Stimulated activated CD4-positive, alpha-beta T cell treated with anti-CD3 and anti-CD28 coated beads, Interleukin-2, amount 100 ng/mL, for 48 hours (primary cell): Measurements from ENCODE around the gene BMP8A.
"Not testable (repeated sequence)": the region's sequence is repeated elsewhere in the genome, so short reads cannot be mapped to it uniquely, and the experiment has no call there.

Experiments used
- DNase-seq, 2 donors: peaks; one replicate each; pipeline ENCODE4 v3.0.0-alpha.2; 2020

BMP8A gene

GRCh38 chr1:39484564-39484963, 6.9 kb upstream of the BMP8A start:
- DNase-seq: no peak

GRCh38 chr1:39485046-39485803, 6.2 kb upstream of the BMP8A start:
- DNase-seq: no peak

DNA sequence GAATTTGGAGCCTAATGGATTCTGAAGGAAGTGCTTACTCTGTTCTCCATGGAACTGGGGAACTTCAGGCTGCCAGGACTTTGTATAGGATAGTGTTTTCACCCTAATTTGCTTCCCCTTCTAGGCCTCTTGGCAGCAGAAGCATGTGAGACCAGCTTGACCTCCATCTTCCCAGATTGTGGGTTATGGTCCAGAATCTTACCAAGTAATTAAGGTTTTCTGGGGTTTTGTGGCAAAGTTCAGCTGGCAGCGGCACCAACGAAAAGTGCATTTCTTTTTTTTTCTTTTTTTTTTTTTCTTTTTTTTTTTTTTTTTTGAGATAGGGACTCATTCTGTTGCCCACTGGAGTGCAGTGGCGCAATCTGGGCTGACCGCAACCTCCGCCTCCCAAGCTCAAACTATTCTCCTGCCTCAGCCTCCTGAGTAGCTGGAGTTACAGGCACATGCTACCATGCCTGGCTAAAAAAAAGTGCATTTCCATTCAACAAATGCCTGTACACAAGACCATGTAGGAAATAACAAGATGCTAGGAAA, 3.4 kb upstream of the BMP8A start:
- DNase-seq: no peak

DNA sequence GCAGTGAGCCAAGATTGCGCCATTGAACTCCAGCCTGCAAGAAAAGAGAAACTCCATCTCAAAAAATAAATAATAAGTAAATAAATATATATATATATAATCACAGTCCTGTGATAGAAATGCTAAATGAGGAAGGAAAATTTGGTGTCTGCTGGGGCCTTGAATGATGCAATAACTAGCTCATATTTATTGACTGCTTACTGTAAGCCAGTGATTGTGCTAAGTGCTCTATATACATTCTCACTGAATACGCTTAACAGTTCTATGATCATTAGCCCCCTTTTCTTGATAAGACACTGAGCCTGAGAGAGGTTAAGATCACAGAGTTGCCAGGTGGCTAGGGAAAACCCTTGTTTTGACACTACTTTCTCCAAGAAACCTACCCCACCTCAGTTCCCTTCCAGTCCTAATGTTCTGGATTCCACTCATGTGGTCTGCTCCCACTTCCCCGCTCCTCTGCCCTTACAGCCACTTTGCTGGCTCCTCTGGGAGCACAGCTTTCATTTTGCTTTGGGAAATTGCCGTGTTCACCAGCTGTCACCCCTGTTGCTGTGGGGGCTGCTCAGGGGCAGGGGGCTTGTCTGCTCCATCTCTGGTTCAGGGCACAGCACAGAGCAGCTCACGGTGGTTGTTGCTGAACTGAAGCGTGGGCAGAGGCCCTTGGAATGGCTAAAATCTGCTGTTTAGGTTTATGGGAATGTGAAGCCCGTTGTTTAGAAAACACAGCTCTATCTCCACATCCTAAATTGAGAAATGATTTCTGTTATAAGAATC, 2.5 kb upstream of the BMP8A start:
- no peak for DNase-seq

GRCh38 chr1:39489567-39490239, 1.7 kb upstream of the BMP8A start:
- no peak for DNase-seq

GRCh38 chr1:39490596-39491145, 765 bp upstream of the BMP8A start:
- no peak for DNase-seq

DNA sequence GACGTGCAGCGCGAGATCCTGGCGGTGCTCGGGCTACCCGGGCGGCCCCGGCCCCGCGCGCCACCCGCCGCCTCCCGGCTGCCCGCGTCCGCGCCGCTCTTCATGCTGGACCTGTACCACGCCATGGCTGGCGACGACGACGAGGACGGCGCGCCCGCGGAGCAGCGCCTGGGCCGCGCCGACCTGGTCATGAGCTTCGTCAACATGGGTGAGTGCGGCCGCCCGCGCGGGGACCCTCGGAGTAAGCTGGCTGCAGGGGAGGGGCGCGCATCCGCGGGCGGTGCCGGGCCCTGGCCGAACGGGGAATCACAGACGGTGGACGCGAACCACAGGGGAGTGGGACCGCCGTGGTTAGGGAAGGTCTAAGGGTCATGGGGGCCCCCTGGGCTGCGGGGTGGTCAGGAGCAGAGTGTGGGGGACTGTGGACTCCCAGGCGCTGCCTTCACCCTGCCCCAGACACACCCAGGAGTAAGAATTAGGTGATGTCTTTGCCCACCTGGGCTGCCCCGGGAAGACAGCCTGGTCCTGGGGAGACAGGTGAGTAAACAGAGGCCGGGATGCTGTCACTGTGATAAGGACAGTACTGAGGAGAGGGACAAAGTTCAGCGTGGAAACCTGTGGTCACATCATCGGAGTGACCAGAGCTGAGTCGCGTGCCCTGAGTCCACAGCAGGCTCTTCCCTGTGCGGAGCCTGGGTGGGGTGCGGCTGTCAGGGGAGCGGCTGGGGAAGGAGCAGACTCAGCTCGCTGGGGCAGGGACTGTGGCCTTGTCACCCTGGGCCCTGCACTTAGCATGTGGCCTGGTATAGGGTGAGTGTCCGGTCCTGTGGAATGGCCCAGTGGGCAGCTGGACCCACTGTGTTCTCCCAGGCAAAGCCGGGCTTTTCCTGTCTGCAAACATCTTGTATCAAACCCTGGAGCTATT, 944 bp downstream of the BMP8A start:
- DNase-seq: not testable (repeated sequence)

GRCh38 chr1:39493043-39493810, 1.8 kb downstream of the BMP8A start:
- not testable (repeated sequence) for DNase-seq

DNA sequence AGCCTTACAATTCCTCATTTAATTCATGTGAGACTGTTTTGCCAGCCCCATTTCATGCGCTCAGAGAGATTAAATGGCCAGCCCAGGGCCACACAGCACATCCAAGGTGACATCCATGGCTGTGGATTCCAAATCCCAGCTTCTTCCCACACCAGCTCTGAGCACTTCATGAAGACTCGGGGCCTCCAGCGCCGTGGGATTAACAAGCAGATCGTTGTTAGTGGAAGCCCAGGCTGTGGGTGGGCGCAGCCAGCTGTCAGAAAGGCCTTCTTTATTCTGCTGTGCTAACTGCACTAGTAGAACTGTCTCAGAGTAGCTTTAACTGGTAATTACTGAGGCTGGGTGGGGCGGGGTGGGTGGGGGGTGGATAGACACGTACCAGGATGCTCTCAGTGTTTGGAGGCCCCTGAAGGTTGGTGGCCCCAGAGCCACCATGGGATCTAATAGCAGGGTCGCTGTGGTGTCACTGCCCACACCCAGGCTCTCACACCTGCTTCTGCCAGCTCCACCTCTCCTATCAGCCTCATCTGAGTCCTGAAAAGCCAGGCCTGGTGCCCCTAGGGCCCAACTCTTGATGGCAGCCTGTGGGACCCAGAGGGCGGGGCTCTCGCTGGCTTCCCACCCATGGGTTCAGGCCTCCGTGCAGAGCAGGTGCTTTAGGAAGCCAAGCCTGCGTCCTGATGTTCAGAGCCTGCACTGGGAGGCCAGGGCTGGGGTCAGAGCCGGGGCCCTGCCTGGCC, 3.4 kb downstream of the BMP8A start:
- no peak for DNase-seq

GRCh38 chr1:39496520-39496919, 5.1 kb downstream of the BMP8A start:
- not testable (repeated sequence) for DNase-seq

DNA sequence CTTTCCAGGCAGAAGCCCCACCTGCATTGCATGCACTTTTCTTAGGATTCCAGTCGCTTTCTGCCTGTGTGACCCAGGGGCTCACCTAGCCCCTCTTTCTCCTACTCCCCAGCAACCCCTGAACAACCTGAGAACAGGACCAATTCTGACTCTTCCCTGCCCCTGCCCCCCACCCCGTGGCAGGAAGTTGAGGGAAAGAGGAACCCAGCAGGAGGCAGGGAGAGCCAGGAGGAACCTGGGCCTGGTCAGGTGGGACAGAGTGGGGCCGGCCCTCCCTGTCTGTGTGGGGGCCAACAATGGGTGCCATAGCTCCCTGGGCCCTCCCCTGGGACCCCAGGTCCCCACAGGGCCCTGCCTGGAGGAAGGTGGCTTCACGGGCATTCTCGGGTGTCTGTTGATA, 6.1 kb downstream of the BMP8A start:
- no peak for DNase-seq

DNA sequence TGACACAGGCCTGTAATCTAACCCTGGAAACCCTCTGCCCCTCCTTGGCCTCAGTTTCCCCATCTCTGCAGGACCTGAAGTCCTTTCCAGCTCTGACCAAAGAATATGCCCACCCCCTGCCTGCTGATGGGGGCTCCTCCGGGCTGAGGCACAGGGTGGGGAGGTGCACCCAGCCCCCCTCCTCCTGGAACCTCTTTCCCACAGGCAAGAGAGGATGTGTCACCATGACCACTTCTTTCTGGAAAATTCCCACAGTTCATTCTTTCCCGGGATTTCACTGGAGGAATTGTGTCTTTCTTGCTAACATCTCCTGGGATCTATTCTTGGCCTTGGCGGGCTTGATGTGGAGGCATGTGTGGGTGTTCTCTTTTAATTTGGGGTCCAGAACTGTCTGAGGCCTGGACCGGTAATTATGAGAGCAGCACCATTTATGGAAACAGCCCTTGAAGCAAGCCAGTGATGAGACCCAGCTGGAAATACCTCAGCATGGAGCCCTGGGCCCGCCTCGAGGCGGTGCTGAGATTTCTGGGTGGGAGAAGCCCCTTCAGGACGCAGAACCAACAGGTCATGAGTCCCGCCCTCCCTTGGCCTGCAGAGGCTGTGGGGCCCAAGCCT, 6.8 kb downstream of the BMP8A start:
- DNase-seq: not testable (repeated sequence)

DNA sequence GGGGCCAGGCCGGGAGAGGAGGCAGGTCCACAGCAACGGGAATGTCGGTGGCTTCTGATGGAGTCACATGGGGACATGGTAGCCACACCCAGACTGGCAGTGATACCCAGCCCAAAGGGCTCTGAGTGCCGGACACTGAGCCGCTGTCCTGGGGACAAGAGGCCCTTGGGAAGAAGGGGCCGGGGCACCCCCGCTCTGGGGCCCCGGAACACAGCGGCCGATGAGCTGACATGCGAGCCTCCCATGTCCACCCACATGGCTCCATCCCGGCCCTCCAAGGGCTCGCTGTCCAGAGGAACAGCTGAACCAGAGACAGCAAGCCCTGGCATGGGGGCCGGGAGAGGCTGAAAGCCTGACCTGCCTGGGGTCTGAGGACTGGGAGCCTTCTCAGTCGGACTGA, 7.4 kb downstream of the BMP8A start:
- DNase-seq: not testable (repeated sequence)

DNA sequence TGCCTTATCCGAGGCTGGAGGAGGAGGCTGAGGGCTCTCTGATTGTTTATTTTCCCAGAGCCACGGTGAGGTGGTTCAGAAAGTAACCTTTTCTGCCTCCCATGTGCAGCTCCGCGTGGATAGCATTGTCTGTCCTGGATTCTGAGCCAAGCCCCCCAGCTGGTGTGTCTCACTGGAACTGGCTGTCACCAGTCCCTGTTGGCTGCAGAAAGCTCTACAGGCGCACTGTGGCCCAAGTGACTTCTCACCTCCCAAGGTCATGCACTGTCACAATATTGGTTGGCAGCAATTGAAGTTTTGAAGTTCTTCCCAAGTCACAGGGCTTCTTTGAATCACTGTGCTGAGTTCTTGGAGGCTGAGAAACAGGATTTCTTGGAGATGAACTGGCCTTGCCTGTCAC, 8.2 kb downstream of the BMP8A start:
- DNase-seq: no peak

DNA sequence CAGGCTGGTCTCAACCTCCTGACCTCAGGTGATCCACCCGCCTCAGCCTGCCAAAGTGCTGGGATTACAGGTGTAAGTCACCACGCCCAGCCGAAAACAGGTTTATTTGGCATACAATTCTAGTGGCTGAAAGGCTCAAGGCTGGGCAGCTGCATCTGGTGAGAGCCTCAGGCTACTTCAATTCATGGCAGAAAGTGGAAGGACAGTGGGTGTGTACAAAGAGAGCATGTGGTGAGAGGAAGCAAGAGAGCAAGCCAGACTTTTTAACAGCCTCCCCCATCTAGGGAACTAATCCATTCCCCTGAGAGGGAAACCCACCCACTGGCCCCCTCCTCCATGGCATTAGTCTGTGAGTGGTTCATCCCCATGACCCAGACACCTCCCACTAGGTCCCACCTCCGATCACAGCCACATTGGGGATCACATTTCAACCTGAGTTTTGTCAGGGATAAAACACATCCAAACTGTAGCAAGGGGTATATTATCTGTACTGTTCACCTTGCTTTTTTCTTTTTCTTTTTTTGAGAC, 9.5 kb downstream of the BMP8A start:
- DNase-seq: no peak

DNA sequence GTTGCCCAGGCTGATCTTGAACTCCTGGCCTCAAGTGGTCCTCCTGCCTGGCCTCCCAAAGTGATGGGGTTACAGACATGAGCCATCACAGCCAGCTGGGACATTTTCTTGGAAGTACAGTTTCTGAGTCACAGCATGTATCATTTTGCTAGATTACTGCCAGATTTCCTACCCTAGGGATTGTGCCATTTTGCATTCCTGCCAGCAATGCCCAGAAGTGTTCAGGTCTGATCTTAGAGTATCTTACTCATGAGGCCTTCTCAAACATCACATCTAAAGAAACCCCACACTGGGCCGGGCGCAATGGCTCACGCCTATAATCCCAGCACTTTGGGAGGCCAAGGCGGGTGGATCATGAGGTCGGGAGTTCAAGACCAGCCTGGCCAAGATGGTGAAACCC, 10.2 kb downstream of the BMP8A start:
- DNase-seq: no peak

- DNase-seq: not testable (repeated sequence)
These were observed 13.0 kb downstream of the BMP8A start for GRCh38 chr1:39504436-39504835.

- DNase-seq: no peak
These were observed 13.9 kb downstream of the BMP8A start for GRCh38 chr1:39505289-39505688.

- no peak for DNase-seq
These were observed 15.9 kb downstream of the BMP8A start for GRCh38 chr1:39507230-39507928.
